Activated CD4-positive, CD25-positive, alpha-beta regulatory T cell treated with anti-CD3 and anti-CD28 coated beads, Interleukin-2, amount 50 U/mL, for 72 hours (primary cell): Measurements from ENCODE around the gene SPACA6.
"Not testable (repeated sequence)": the region's sequence is repeated elsewhere in the genome, so short reads cannot be mapped to it uniquely, and the experiment has no call there.

Source experiments
- DNase-seq: peaks from one replicate; pipeline ENCODE4 v3.0.0; 2021

SPACA6 gene

GRCh38 chr19:51693260-51693659, at the start of gene SPACA6:
Gene SPACA6 (plus strand): TSS chr19:51693330. CDS start chr19:51693527, 197 bp downstream.
- no peak for DNase-seq

GRCh38 chr19:51644636-51645271, 48.4 kb upstream of the SPACA6 start:
- DNase-seq = no peak

- not testable (repeated sequence) for DNase-seq
Observed at GRCh38 chr19:51646730-51647129, 46.4 kb upstream of the SPACA6 start, which contains the start of gene SIGLEC14. Gene SIGLEC14 (minus strand): TSS chr19:51646825. CDS start chr19:51646759, 66 bp downstream.

- DNase-seq = no peak
Observed at GRCh38 chr19:51647318-51647717, 45.8 kb upstream of the SPACA6 start.

GRCh38 chr19:51651216-51651846, 41.8 kb upstream of the SPACA6 start:
- DNase-seq = no peak

GRCh38 chr19:51652266-51652665, 40.9 kb upstream of the SPACA6 start:
- no peak for DNase-seq

GRCh38 chr19:51653162-51653561, 40.0 kb upstream of the SPACA6 start:
- no peak for DNase-seq

GRCh38 chr19:51654783-51655182, 38.3 kb upstream of the SPACA6 start:
- DNase-seq = no peak

- DNase-seq = peak; percentile 58
Observed at GRCh38 chr19:51660975-51661600, 32.0 kb upstream of the SPACA6 start.

GRCh38 chr19:51663650-51664049, 29.5 kb upstream of the SPACA6 start:
- DNase-seq = no peak

- no peak for DNase-seq
Observed at GRCh38 chr19:51664131-51664530, 29.0 kb upstream of the SPACA6 start.

GRCh38 chr19:51664997-51665396, 28.1 kb upstream of the SPACA6 start:
- DNase-seq = no peak

- no peak for DNase-seq
Observed at GRCh38 chr19:51668216-51668615, 24.9 kb upstream of the SPACA6 start.

- not testable (repeated sequence) for DNase-seq
Observed at GRCh38 chr19:51675911-51676565, 17.1 kb upstream of the SPACA6 start.

- no peak for DNase-seq
Observed at GRCh38 chr19:51676566-51677083, 16.5 kb upstream of the SPACA6 start.

- no peak for DNase-seq
Observed at GRCh38 chr19:51680474-51680873, 12.7 kb upstream of the SPACA6 start.

- DNase-seq = no peak
Observed at GRCh38 chr19:51681286-51681941, 11.7 kb upstream of the SPACA6 start.

- no peak for DNase-seq
Observed at GRCh38 chr19:51686171-51686570, 7.0 kb upstream of the SPACA6 start.

GRCh38 chr19:51687791-51688670, 5.1 kb upstream of the SPACA6 start:
- DNase-seq = no peak

- no peak for DNase-seq
Observed at GRCh38 chr19:51688671-51689571, 4.2 kb upstream of the SPACA6 start.
